GM12878 (cell line): ENCODE results near the gene CDR2.

ENCODE experiments used
- CBFB ChIP-seq: IDR thresholded peaks from 2 replicates; pipeline ENCODE4 v1.6.1; 2016; ENCODE audit warnings: antibody characterized with exemption, low read depth
- CTCF ChIP-seq, 3 experiments: IDR thresholded peaks in 2 of 3; conservative IDR thresholded peaks in 1 of 3; 2 replicates each; pipeline ENCODE4 v1.5.1; 2011; ENCODE audit warnings: low read depth in 3 of 3, low read length in 3 of 3, mild to moderate bottlenecking in 3 of 3, control low read depth in 2 of 3, moderate library complexity in 2 of 3, inconsistent platforms in 1 of 3, mixed read lengths in 1 of 3; ENCODE audit not compliant: control insufficient read depth in 2 of 3, insufficient read depth in 1 of 3; ENCODE audit errors: extremely low read depth in 1 of 3
- EED ChIP-seq: sonication (generic); IDR thresholded peaks from 2 replicates; pipeline ENCODE4 v1.6.1; 2016; ENCODE audit warnings: antibody characterized with exemption, low read depth
- ETV6 ChIP-seq, 2 experiments: fragments of 450-650 bp in 1 of 2; IDR thresholded peaks in 1 of 2; conservative IDR thresholded peaks in 1 of 2; 2 replicates each; pipeline ENCODE4 v1.6.1; 2014; ENCODE audit warnings: antibody characterized with exemption in 1 of 2, borderline replicate concordance in 1 of 2, low read depth in 1 of 2, mild to moderate bottlenecking in 1 of 2, moderate library complexity in 1 of 2
- FOS ChIP-seq: IDR thresholded peaks from 3 replicates; pipeline ENCODE4 v1.6.1; 2011; ENCODE audit warnings: borderline replicate concordance; ENCODE audit not compliant: insufficient read length; ENCODE audit errors: extremely low read depth
- IKZF1 ChIP-seq: fragments of 450-650 bp; conservative IDR thresholded peaks from 2 replicates; pipeline ENCODE4 v1.6.1; 2017; ENCODE audit warnings: antibody characterized with exemption, mild to moderate bottlenecking
- MAX ChIP-seq: IDR thresholded peaks from 2 replicates; pipeline ENCODE4 v1.6.1; 2012; ENCODE audit warnings: low read depth, low read length, improper control_type of control experiment
- MXI1 ChIP-seq: fragments of 150-350 bp; IDR thresholded peaks from 2 replicates; pipeline ENCODE4 v1.6.1; 2011; ENCODE audit warnings: low read depth, mild to moderate bottlenecking, inconsistent platforms, low read length, improper control_type of control experiment
- MYC ChIP-seq: IDR thresholded peaks from 2 replicates; pipeline ENCODE4 v1.6.1; 2011; ENCODE audit warnings: mild to moderate bottlenecking, low read length, moderate library complexity, inconsistent platforms; ENCODE audit not compliant: insufficient read depth, insufficient replicate concordance, insufficient read length, severe bottlenecking
- RFX5 ChIP-seq: IDR thresholded peaks from 2 replicates; pipeline ENCODE4 v1.6.1; 2011; ENCODE audit warnings: low read depth, low read length, improper control_type of control experiment
- SMC3 ChIP-seq: IDR thresholded peaks from 2 replicates; pipeline ENCODE4 v1.6.1; 2011; ENCODE audit warnings: low read length, improper control_type of control experiment, borderline replicate concordance
- TARDBP ChIP-seq: IDR thresholded peaks from 2 replicates; pipeline ENCODE4 v1.6.1; 2016; ENCODE audit warnings: borderline replicate concordance
- ZNF384 ChIP-seq: IDR thresholded peaks from 2 replicates; pipeline ENCODE4 v1.6.1; 2012; ENCODE audit warnings: low read depth, mild to moderate bottlenecking, low read length, improper control_type of control experiment, borderline replicate concordance

DNA sequence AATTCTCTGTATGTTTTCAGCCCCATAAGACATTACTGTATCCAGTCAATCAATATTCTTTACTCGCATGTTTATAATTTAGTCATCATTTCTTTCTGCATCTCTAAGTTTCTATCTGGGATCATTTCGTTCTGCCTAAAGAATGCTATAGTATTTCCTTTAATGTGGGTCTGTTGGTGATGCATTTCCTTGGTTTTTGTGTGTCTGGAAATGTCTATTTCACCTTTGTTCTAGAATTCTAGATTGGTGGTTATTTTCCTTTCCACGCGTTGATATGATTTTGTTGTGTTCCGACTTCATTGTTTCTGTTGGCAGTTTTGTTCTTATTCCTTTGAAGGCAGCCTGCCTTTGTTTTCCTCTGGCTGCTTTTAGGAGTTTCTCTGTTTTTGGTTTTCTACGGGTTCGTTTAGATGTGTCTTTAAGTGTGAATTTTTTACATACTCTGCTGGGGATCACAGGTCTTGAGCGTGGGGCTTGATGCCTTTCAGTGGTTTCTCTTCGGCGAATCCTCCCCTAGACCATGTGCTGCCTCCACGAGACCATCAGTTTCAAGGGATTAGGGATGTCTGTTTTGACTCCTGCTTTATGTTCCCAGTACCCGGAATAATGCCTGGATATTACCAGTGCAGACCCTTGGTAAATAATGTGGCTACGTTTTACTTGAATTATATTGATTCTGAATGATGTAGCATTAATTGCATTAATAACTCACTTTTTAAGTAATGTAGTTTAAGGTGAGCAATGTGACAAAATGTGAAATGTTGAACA, 53.7 kb downstream of the CDR2 start:
- TF ChIP-seq CTCF (IDR thresholded peaks at IDR 0.05 in 2 of 3, conservative IDR thresholded peaks at IDR 0.05 in 1 of 3; ENCODE audit: control insufficient read depth in 2 of 3, extremely low read depth in 1 of 3, insufficient read depth in 1 of 3, low read depth in 3 of 3, low read length in 3 of 3) (no peak), MYC (no peak), CBFB (no peak), ETV6 (conservative IDR thresholded peaks at IDR 0.05 in 1 of 2, IDR thresholded peaks at IDR 0.05 in 1 of 2; ENCODE audit: borderline replicate concordance in 1 of 2, low read depth in 1 of 2) (no peak), MAX (no peak), TARDBP (no peak), ZNF384 (no peak), FOS (no peak), MXI1 (no peak), EED (no peak), RFX5 (no peak), SMC3 (no peak), IKZF1 (no peak)
